NCI-H128 (cell line): ENCODE results near the gene DNAJC13.
"Not testable (repeated sequence)": the region's sequence is repeated elsewhere in the genome, so short reads cannot be mapped to it uniquely, and the experiment has no call there.

Experiments used
- DNase-seq: peaks from one replicate; lab custom pipeline; 2025; ENCODE audit not compliant: unreplicated experiment; lab: John Stamatoyannopoulos, UW

DNAJC13 gene

GRCh38 chr3:132416807-132417694, at the start of gene DNAJC13:
TSS of gene DNAJC13 (plus strand) at chr3:132417502. CDS start at chr3:132434551, 17,049 bp downstream.
- peak; percentile 93 for DNase-seq

- no peak for DNase-seq
These were observed 48.8 kb upstream of the DNAJC13 start for GRCh38 chr3:132368515-132368914.

GRCh38 chr3:132368962-132369361, 48.3 kb upstream of the DNAJC13 start:
- DNase-seq: no peak

- not testable (repeated sequence) for DNase-seq
These were observed 40.4 kb upstream of the DNAJC13 start for GRCh38 chr3:132376945-132377354.

GRCh38 chr3:132378048-132378762, 39.1 kb upstream of the DNAJC13 start:
- no peak for DNase-seq

GRCh38 chr3:132378846-132379245, 38.5 kb upstream of the DNAJC13 start:
- DNase-seq: no peak

- no peak for DNase-seq
These were observed 36.4 kb upstream of the DNAJC13 start for GRCh38 chr3:132380920-132381319.

GRCh38 chr3:132381348-132381944, 35.9 kb upstream of the DNAJC13 start:
- no peak for DNase-seq

GRCh38 chr3:132382267-132382666, 35.0 kb upstream of the DNAJC13 start:
- DNase-seq: no peak

- no peak for DNase-seq
These were observed 34.6 kb upstream of the DNAJC13 start for GRCh38 chr3:132382688-132383194.

- no peak for DNase-seq
These were observed 31.0 kb upstream of the DNAJC13 start for GRCh38 chr3:132386259-132386658.

- not testable (repeated sequence) for DNase-seq
These were observed 24.6 kb upstream of the DNAJC13 start for GRCh38 chr3:132392675-132393074.

GRCh38 chr3:132394320-132394719, 23.0 kb upstream of the DNAJC13 start:
- DNase-seq: no peak

- no peak for DNase-seq
These were observed 22.2 kb upstream of the DNAJC13 start for GRCh38 chr3:132395126-132395525.

- no peak for DNase-seq
These were observed 21.0 kb upstream of the DNAJC13 start for GRCh38 chr3:132396255-132396654.

- DNase-seq: not testable (repeated sequence)
These were observed 20.5 kb upstream of the DNAJC13 start for GRCh38 chr3:132396776-132397175.

- peak; percentile 23 for DNase-seq
These were observed 18.0 kb upstream of the DNAJC13 start for GRCh38 chr3:132399054-132399929.

- no peak for DNase-seq
These were observed 16.0 kb upstream of the DNAJC13 start for GRCh38 chr3:132401255-132401654.

GRCh38 chr3:132404276-132404675, 13.0 kb upstream of the DNAJC13 start:
- no peak for DNase-seq

- no peak for DNase-seq
These were observed 12.1 kb upstream of the DNAJC13 start for GRCh38 chr3:132405188-132405587.
